Ecto neural progenitor cell (in vitro differentiated cells): ENCODE results near the gene MYLK4.
A peak's percentile ranks its signal among the peaks of the same experiment; 100 is the strongest.

Source experiments
- DNase-seq: peaks from one replicate; pipeline ENCODE4 v3.0.0-alpha.2; 2018; ENCODE audit warnings: low spot score

MYLK4 gene

GRCh38 chr6:2750832-2751231 lies at the start of gene MYLK4:
MYLK4 (minus strand) TSS chr6:2750922; CDS start chr6:2749294, 1,628 bp downstream.
- DNase-seq, result no peak

- no peak for DNase-seq
Observed at GRCh38 chr6:2799936-2800527, 49.3 kb upstream of the MYLK4 start.

GRCh38 chr6:2798586-2799134 lies 47.9 kb upstream of the MYLK4 start:
- DNase-seq, result no peak

GRCh38 chr6:2797564-2798031 lies 46.9 kb upstream of the MYLK4 start:
- no peak for DNase-seq

- DNase-seq, result no peak
Observed at GRCh38 chr6:2796861-2797260, 46.1 kb upstream of the MYLK4 start.

- DNase-seq, result no peak
Observed at GRCh38 chr6:2795956-2796355, 45.2 kb upstream of the MYLK4 start.

GRCh38 chr6:2795162-2795561 lies 44.4 kb upstream of the MYLK4 start:
- no peak for DNase-seq

- DNase-seq, result no peak
Observed at GRCh38 chr6:2794171-2794730, 43.5 kb upstream of the MYLK4 start.

GRCh38 chr6:2793534-2794151 lies 42.9 kb upstream of the MYLK4 start:
- DNase-seq, result no peak

GRCh38 chr6:2792330-2793110 lies 41.8 kb upstream of the MYLK4 start:
- DNase-seq, result no peak

GRCh38 chr6:2791450-2791974 lies 40.8 kb upstream of the MYLK4 start:
- no peak for DNase-seq

- DNase-seq, result peak; percentile 67
Observed at GRCh38 chr6:2790588-2791449, 40.1 kb upstream of the MYLK4 start.

- DNase-seq, result no peak
Observed at GRCh38 chr6:2786269-2786668, 35.5 kb upstream of the MYLK4 start.

GRCh38 chr6:2784930-2785329 lies 34.2 kb upstream of the MYLK4 start:
- DNase-seq, result no peak

- no peak for DNase-seq
Observed at GRCh38 chr6:2784061-2784460, 33.3 kb upstream of the MYLK4 start.

GRCh38 chr6:2783188-2783963 lies 32.7 kb upstream of the MYLK4 start:
- no peak for DNase-seq

- no peak for DNase-seq
Observed at GRCh38 chr6:2782825-2783187, 32.1 kb upstream of the MYLK4 start.

- no peak for DNase-seq
Observed at GRCh38 chr6:2782356-2782708, 31.6 kb upstream of the MYLK4 start.

- DNase-seq, result no peak
Observed at GRCh38 chr6:2781685-2782355, 31.1 kb upstream of the MYLK4 start.

- DNase-seq, result no peak
Observed at GRCh38 chr6:2780102-2780737, 29.5 kb upstream of the MYLK4 start.
